HEK293 (cell line): Measurements from ENCODE around the gene UTS2.

Experiments used
- ZBTB21 ChIP-seq: fragments of 450-650 bp; formaldehyde crosslinking; IDR thresholded peaks from 2 replicates; pipeline ENCODE4 v1.5.1; 2017; ENCODE audit warnings: missing biosample characterization, missing genetic modification characterization
- ZNF24 ChIP-seq: fragments of 450-650 bp; formaldehyde crosslinking; IDR thresholded peaks from 2 replicates; pipeline ENCODE4 v1.5.1; 2016; ENCODE audit warnings: missing biosample characterization, missing genetic modification characterization

DNA sequence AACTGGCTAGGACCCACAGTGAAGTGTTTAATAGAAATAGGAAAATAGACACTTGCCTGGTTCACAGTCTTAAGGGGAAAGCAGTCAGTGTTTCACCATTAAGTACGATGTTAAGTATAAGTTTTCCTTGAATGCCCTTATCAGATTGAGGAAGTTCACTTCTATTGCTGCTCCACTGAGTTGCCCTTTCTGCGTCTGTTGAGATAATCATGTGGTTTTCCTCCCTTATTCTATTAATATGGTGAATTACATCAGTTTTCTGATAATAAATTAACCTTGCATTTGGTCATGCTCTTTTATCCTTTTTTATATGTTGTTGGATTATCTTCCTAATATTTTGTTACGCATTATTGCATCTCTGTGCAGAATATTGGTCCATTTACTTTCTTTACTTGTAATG is 21.4 kb downstream of the UTS2 start:
- TF ChIP-seq ZBTB21 (no peak), ZNF24 (tag by site-specific recombination) (no peak)
